Small intestine (tissue), 7 donors: ENCODE measurements around the gene ERFE. TPM values are rescaled to one million over a fixed set of nuclear protein-coding genes. Genes with fewer than 3 reads are reported as not detected.
A peak's percentile ranks its signal among the peaks of the same experiment; 100 is the strongest.

Source experiments
- DNase-seq, 2 donors: peaks; one replicate each; pipeline versions ENCODE4 v3.0.0 to v3.0.0-alpha.2; 2013
- FAIRE-seq: peaks from 2 replicates; lab custom pipeline; 2012; peaks lifted over from hg19 to GRCh38; lab: Jason Lieb, UNC
- H3K27ac ChIP-seq, 3 donors: one replicate each; pipeline ENCODE4 v1.5.1; 2013; ENCODE audit warnings: low read length in 2 of 3, mild to moderate bottlenecking in 2 of 3, control low read depth in 1 of 3, inconsistent platforms in 1 of 3, low read depth in 1 of 3, moderate library complexity in 1 of 3
- H3K27me3 ChIP-seq, 3 donors: one replicate each; pipeline ENCODE4 v1.6.1; 2013; ENCODE audit warnings: low read length in 3 of 3, inconsistent platforms in 1 of 3; ENCODE audit not compliant: control insufficient read depth in 3 of 3, insufficient read depth in 3 of 3
- H3K36me3 ChIP-seq, 3 donors: one replicate each; pipeline ENCODE4 v1.6.1; 2013; ENCODE audit warnings: low read length in 3 of 3, inconsistent platforms in 1 of 3, low read depth in 1 of 3, mild to moderate bottlenecking in 1 of 3, moderate library complexity in 1 of 3; ENCODE audit not compliant: control insufficient read depth in 3 of 3, insufficient read depth in 2 of 3
- H3K4me1 ChIP-seq, 3 donors: one replicate each; pipeline ENCODE4 v1.6.1; 2013; ENCODE audit warnings: low read length in 2 of 3, inconsistent platforms in 1 of 3, low read depth in 1 of 3, mild to moderate bottlenecking in 1 of 3, moderate library complexity in 1 of 3; ENCODE audit not compliant: control insufficient read depth in 3 of 3, insufficient read depth in 2 of 3
- H3K4me3 ChIP-seq, 3 donors: one replicate each; pipeline ENCODE4 v1.5.1; 2013; ENCODE audit warnings: low read length in 3 of 3, control low read depth in 1 of 3, inconsistent platforms in 1 of 3, low read depth in 1 of 3, mild to moderate bottlenecking in 1 of 3, moderate library complexity in 1 of 3
- H3K9me3 ChIP-seq, 2 donors: one replicate each; pipeline ENCODE4 v1.6.1; 2013; ENCODE audit warnings: low read depth in 1 of 2, low read length in 1 of 2; ENCODE audit not compliant: control insufficient read depth in 2 of 2, insufficient read depth in 1 of 2
- WGBS, 3 donors: extraction: QIAGEN DNeasy Blood & Tissue Kit; methylation state at CpG; one replicate each; pipeline ENCODE4 v1.1.7; 2013; 5-methylcytosine and 5-hydroxymethylcytosine counted together
- polyA plus RNA-seq, 4 donors: library from polyadenylated mRNA; stranded (reverse) in 3 of 4; unstranded in 1 of 4; fragments of 200-250 nt in 3 of 4; fragments of 120-200 nt in 1 of 4; gene quantifications; one replicate each; pipeline versions ENCODE4 v1.2.1 to v1.2.3, GENCODE V29; 2013
- donor health status: healthy with polysubstance abuse.
- donor health status: control.
- donor health status: control.
- donor health status: Bipolar disorder and iron deficiency.
- donor health status: healthy.

Gene ERFE
- polyA plus RNA-seq, 4 donors, result 0.92 to 1.8 TPM; not detected in 2

- peaks cover 0 to 3% (median 0%) of the 10 kb centered on the region in 3 donors for H3K4me1 ChIP-seq
- no peak overlapping the region for H3K27ac ChIP-seq
- H3K9me3 ChIP-seq, result no peaks in the 10 kb centered on the region
- H3K27me3 ChIP-seq, result peaks cover 0 to 39% (median 3%) of the 10 kb centered on the region in 3 donors
- WGBS, 3 donors, result 42 to 70% (median 53%) methylated on average over 14 of the region's 14 CpGs
- DNase-seq (no peak), FAIRE-seq (no peak)
- no peak overlapping the region for H3K4me3 ChIP-seq
- H3K36me3 ChIP-seq, result no peaks in the 10 kb centered on the region
Observed at GRCh38 chr2:238157506-238158017, 1.2 kb upstream of the ERFE start.

GRCh38 chr2:238158018-238158508 is 707 bp upstream of the ERFE start:
- Histone ChIP-seq H3K9me3 (no peaks in the 10 kb centered on the region), H3K4me3 (no peak overlapping the region), H3K36me3 (no peaks in the 10 kb centered on the region), H3K27me3 (peaks cover 1 to 44% (median 3%) of the 10 kb centered on the region in 3 donors), H3K4me1 (peaks cover 0 to 3% (median 0%) of the 10 kb centered on the region in 3 donors), H3K27ac (no peak overlapping the region)
- DNase-seq (no peak), FAIRE-seq (no peak)
- 20 to 68% (median 35%) methylated on average over 21 of the region's 21 CpGs for WGBS, 3 donors

- DNase-seq (no peak), FAIRE-seq (no peak)
- no peaks in the 10 kb centered on the region for H3K9me3 ChIP-seq
- 1 to 4% (median 2%) methylated on average over 19 to 52 of the region's 52 CpGs for WGBS, 3 donors
- no peaks in the 10 kb centered on the region for H3K36me3 ChIP-seq
- peak overlapping the region in 1 of 3 donors; percentile 56 for H3K4me3 ChIP-seq
- no peak overlapping the region for H3K27ac ChIP-seq
- H3K4me1 ChIP-seq, result peaks cover 0 to 3% (median 0%) of the 10 kb centered on the region in 3 donors
- peaks cover 2 to 48% (median 10%) of the 10 kb centered on the region in 3 donors for H3K27me3 ChIP-seq
Observed at GRCh38 chr2:238159071-238159539, 335 bp downstream of the ERFE start.

GRCh38 chr2:238159661-238160205 is 963 bp downstream of the ERFE start:
- DNase-seq (no peak), FAIRE-seq (no peak)
- peaks cover 2 to 50% (median 10%) of the 10 kb centered on the region in 3 donors for H3K27me3 ChIP-seq
- WGBS, 3 donors, result 28 to 52% (median 42%) methylated on average over 10 of the region's 10 CpGs
- H3K4me1 ChIP-seq, result peaks cover 0 to 3% (median 0%) of the 10 kb centered on the region in 3 donors
- no peaks in the 10 kb centered on the region for H3K36me3 ChIP-seq
- no peak overlapping the region for H3K27ac ChIP-seq
- H3K4me3 ChIP-seq, result no peak overlapping the region
- no peaks in the 10 kb centered on the region for H3K9me3 ChIP-seq

- Histone ChIP-seq H3K36me3 (peaks cover 0 to 4% (median 0%) of the 10 kb centered on the region in 3 donors), H3K27me3 (peaks cover 2 to 50% (median 10%) of the 10 kb centered on the region in 3 donors), H3K27ac (no peak overlapping the region), H3K4me3 (no peak overlapping the region), H3K4me1 (peaks cover 0 to 3% (median 0%) of the 10 kb centered on the region in 3 donors), H3K9me3 (no peaks in the 10 kb centered on the region)
- FAIRE-seq (no peak), DNase-seq (no peak)
- WGBS, 3 donors, result 52 to 60% (median 57%) methylated on average over 23 of the region's 23 CpGs
Observed at GRCh38 chr2:238160206-238161129, 1.7 kb downstream of the ERFE start.

GRCh38 chr2:238161291-238162051 is 2.7 kb downstream of the ERFE start:
- no peak for FAIRE-seq
- H3K4me3 ChIP-seq, result no peak overlapping the region
- no peak for DNase-seq
- no peak overlapping the region for H3K27ac ChIP-seq
- peaks cover 0 to 3% (median 0%) of the 10 kb centered on the region in 3 donors for H3K4me1 ChIP-seq
- no peaks in the 10 kb centered on the region for H3K9me3 ChIP-seq
- WGBS, 3 donors, result 78 to 88% (median 82%) methylated on average over 21 of the region's 21 CpGs
- H3K27me3 ChIP-seq, result peaks cover 2 to 50% (median 10%) of the 10 kb centered on the region in 3 donors
- peaks cover 0 to 7% (median 0%) of the 10 kb centered on the region in 3 donors for H3K36me3 ChIP-seq

- Histone ChIP-seq H3K36me3 (peaks cover 0 to 16% (median 0%) of the 10 kb centered on the region in 3 donors), H3K4me3 (no peak overlapping the region), H3K9me3 (no peaks in the 10 kb centered on the region), H3K27ac (no peak overlapping the region), H3K4me1 (peaks cover 0 to 5% (median 0%) of the 10 kb centered on the region in 3 donors), H3K27me3 (peaks cover 2 to 50% (median 10%) of the 10 kb centered on the region in 3 donors)
- FAIRE-seq, result no peak
- whole genome bisulfite sequencing, 3 donors, result 79 to 87% (median 82%) methylated on average over 14 of the region's 14 CpGs
- no peak for DNase-seq
Observed at GRCh38 chr2:238162251-238162845, 3.6 kb downstream of the ERFE start.
